GM18498 (cell line): Measurements from ENCODE around the gene SCGB1A1.
"Not testable (repeated sequence)": the region's sequence is repeated elsewhere in the genome, so short reads cannot be mapped to it uniquely, and the experiment has no call there.

Source experiments
- ATAC-seq: cut with Tn5 transposase; IDR thresholded peaks from one replicate; pipeline ENCODE4 v1.9.1; 2021; ENCODE audit warnings: mild to moderate bottlenecking, moderate library complexity; ENCODE audit not compliant: unreplicated experiment

SCGB1A1 gene

GRCh38 chr11:62418733-62419132, at the start of gene SCGB1A1:
Gene SCGB1A1, plus strand, starts transcription at chr11:62419033. Its CDS starts 63 bp downstream, at chr11:62419096.
- ATAC-seq: no peak

- ATAC-seq: no peak
Observed at GRCh38 chr11:62370743-62371440, 47.9 kb upstream of the SCGB1A1 start.

- ATAC-seq: no peak
Observed at GRCh38 chr11:62372871-62373270, 46.0 kb upstream of the SCGB1A1 start.

- no peak for ATAC-seq
Observed at GRCh38 chr11:62373464-62374119, 45.2 kb upstream of the SCGB1A1 start.

- no peak for ATAC-seq
Observed at GRCh38 chr11:62374801-62375200, 44.0 kb upstream of the SCGB1A1 start.

GRCh38 chr11:62378459-62379063, 40.3 kb upstream of the SCGB1A1 start:
- ATAC-seq: not testable (repeated sequence)

GRCh38 chr11:62379586-62379985, 39.2 kb upstream of the SCGB1A1 start:
- ATAC-seq: not testable (repeated sequence)

- not testable (repeated sequence) for ATAC-seq
Observed at GRCh38 chr11:62380821-62381245, 38.0 kb upstream of the SCGB1A1 start.

- no peak for ATAC-seq
Observed at GRCh38 chr11:62383822-62384221, 35.0 kb upstream of the SCGB1A1 start.

GRCh38 chr11:62386083-62386482, 32.8 kb upstream of the SCGB1A1 start:
- not testable (repeated sequence) for ATAC-seq

GRCh38 chr11:62387381-62387780, 31.5 kb upstream of the SCGB1A1 start:
- ATAC-seq: no peak

GRCh38 chr11:62388999-62389398, 29.8 kb upstream of the SCGB1A1 start:
- no peak for ATAC-seq

GRCh38 chr11:62390237-62390636, 28.6 kb upstream of the SCGB1A1 start:
- ATAC-seq: no peak

GRCh38 chr11:62390722-62391121, 28.1 kb upstream of the SCGB1A1 start:
- no peak for ATAC-seq

GRCh38 chr11:62391642-62392425, 27.0 kb upstream of the SCGB1A1 start:
- no peak for ATAC-seq

GRCh38 chr11:62392506-62392905, 26.3 kb upstream of the SCGB1A1 start:
- ATAC-seq: no peak

- ATAC-seq: no peak
Observed at GRCh38 chr11:62393061-62393611, 25.7 kb upstream of the SCGB1A1 start.

GRCh38 chr11:62393735-62394134, 25.1 kb upstream of the SCGB1A1 start:
- ATAC-seq: no peak

- ATAC-seq: no peak
Observed at GRCh38 chr11:62394825-62395538, 23.9 kb upstream of the SCGB1A1 start.

- ATAC-seq: no peak
Observed at GRCh38 chr11:62395885-62396551, 22.8 kb upstream of the SCGB1A1 start.
